HepG2 (cell line): ENCODE measurements around the gene RBM28. TPM values are rescaled to one million over a fixed set of nuclear protein-coding genes. Genes with fewer than 3 reads are reported as not detected.

Source experiments
- ATAC-seq: fragments of 200-7000 bp; cut with Tn5 transposase; 3 replicates; pipeline ENCODE4 v1.9.1; 2020; ENCODE audit warnings: mild to moderate bottlenecking, moderate library complexity
- BruUV-seq: library from RNA; stranded (reverse); fragments of 400-500 nt; replicated peaks from 2 replicates; lab custom pipeline; 2021; lab: Mats Ljungman, UMichigan
- CTCF ChIA-PET: fragments of 300-600 bp; formaldehyde crosslinking; extraction: SDS; loops from one replicate; lab custom pipeline; 2021; ENCODE audit warnings: low total read pairs, inconsistent platforms, low intra/inter-chr PET ratio; lab: Yijun Ruan, JAX
- POLR2A ChIA-PET: fragments of 350-600 bp; sonication (Branson Sonifier 250); formaldehyde crosslinking; loops from one replicate; lab custom pipeline; 2020; ENCODE audit warnings: antibody characterized with exemption, inconsistent platforms; lab: Yijun Ruan, JAX
- DNase-seq: peaks from one replicate; pipeline ENCODE4 v3.0.0-alpha.2; 2015; ENCODE audit warnings: low spot score
- FAIRE-seq: peaks from 3 replicates; lab custom pipeline; 2011; peaks lifted over from hg19 to GRCh38; lab: Jason Lieb, UNC
- H2AFZ ChIP-seq: one replicate; pipeline ENCODE4 v1.6.1; 2011; ENCODE audit warnings: low read length, inconsistent platforms
- H3K27ac ChIP-seq: fragments of 300-600 bp; 3 replicates; pipeline ENCODE4 v1.8.0; 2011; ENCODE audit warnings: mixed run types, mild to moderate bottlenecking, mixed read lengths, low read length, inconsistent platforms; ENCODE audit not compliant: insufficient read depth; ENCODE audit errors: extremely low read length
- H3K27me3 ChIP-seq, 2 experiments: fragments of 200-600 bp in 1 of 2; 2 replicates in 1 of 2; 3 replicates in 1 of 2; pipeline versions ENCODE4 v1.6.0 to v1.8.0; 2011; ENCODE audit warnings: low read length in 2 of 2, mild to moderate bottlenecking in 2 of 2, moderate library complexity in 2 of 2, inconsistent platforms in 1 of 2; ENCODE audit not compliant: insufficient read depth in 2 of 2, control insufficient read depth in 1 of 2
- H3K36me3 ChIP-seq, 2 experiments: fragments of 200-600 bp in 1 of 2; replicated peaks in 1 of 2; 2 replicates in 1 of 2; 3 replicates in 1 of 2; pipeline versions ENCODE4 v1.5.1 to v1.8.0; 2011; ENCODE audit warnings: low read length in 2 of 2, inconsistent platforms in 1 of 2; ENCODE audit not compliant: insufficient read depth in 2 of 2, control insufficient read depth in 1 of 2
- H3K4me1 ChIP-seq: 2 replicates; pipeline ENCODE4 v1.5.1; 2012; ENCODE audit warnings: low read length, inconsistent platforms; ENCODE audit not compliant: insufficient read depth
- H3K4me2 ChIP-seq: 2 replicates; pipeline ENCODE4 v1.6.0; 2011; ENCODE audit warnings: low read depth, low read length, inconsistent platforms
- H3K4me3 ChIP-seq, 3 experiments: fragments of 200-600 bp in 1 of 3; sonication (generic), shearing (Covaris generic) in 1 of 3; replicated peaks in 1 of 3; 2 replicates each; pipeline ENCODE4 v1.5.1; 2011 to 2016; ENCODE audit warnings: low read length in 3 of 3, inconsistent platforms in 2 of 3, low read depth in 2 of 3, mild to moderate bottlenecking in 2 of 3, control low read depth in 1 of 3, mixed read lengths in 1 of 3; ENCODE audit not compliant: insufficient read depth in 1 of 3
- H3K79me2 ChIP-seq: one replicate; pipeline ENCODE4 v1.6.1; 2011; ENCODE audit warnings: low read length, inconsistent platforms; ENCODE audit not compliant: insufficient read depth
- H3K9ac ChIP-seq: 2 replicates; pipeline ENCODE4 v1.6.0; 2011; ENCODE audit warnings: mild to moderate bottlenecking, low read depth, low read length, inconsistent platforms; ENCODE audit not compliant: insufficient read depth
- H3K9me3 ChIP-seq: 2 replicates; pipeline ENCODE4 v1.5.1; 2012; ENCODE audit warnings: mild to moderate bottlenecking, low read length
- H4K20me1 ChIP-seq: 2 replicates; pipeline ENCODE4 v1.6.0; 2011; ENCODE audit warnings: inconsistent platforms, mild to moderate bottlenecking, low read length, moderate library complexity; ENCODE audit not compliant: insufficient read depth
- BRCA1 ChIP-seq: sonication (generic); formaldehyde crosslinking; IDR thresholded peaks from 2 replicates; pipeline ENCODE4 v1.4.0; 2020; ENCODE audit warnings: missing genetic modification reagents
- PCBP1 ChIP-seq: fragments of 200-400 bp; formaldehyde crosslinking; IDR thresholded peaks from 2 replicates; pipeline ENCODE4 v1.6.1; 2017; ENCODE audit warnings: mild to moderate bottlenecking, low read depth, low read length, borderline replicate concordance
- TBX3 ChIP-seq: fragments of 450-650 bp; IDR thresholded peaks from 2 replicates; pipeline ENCODE4 v1.6.1; 2017; ENCODE audit warnings: antibody characterized with exemption, mild to moderate bottlenecking, inconsistent platforms, borderline replicate concordance
- ZNF207 ChIP-seq: fragments of 450-650 bp; IDR thresholded peaks from 2 replicates; pipeline ENCODE4 v1.6.1; 2016; ENCODE audit warnings: antibody characterized with exemption, borderline replicate concordance
- WGBS: methylation state at CpG from one replicate; pipeline ENCODE4 v1.1.6; 2017; ENCODE audit warnings: low lambda C conversion rate; 5-methylcytosine and 5-hydroxymethylcytosine counted together
- in situ Hi-C: cut with HindIII; loops from 2 replicates; pipeline ENCODE4 v1.10.0; 2017; ENCODE audit warnings: low pct_unique_long_range_greater_than_20kb; ENCODE audit not compliant: extremely low pct_ligation_motif_present
- intact Hi-C: fragments of 100-400 bp; cut with micrococcal nuclease; formaldehyde crosslinking; loops from one replicate; pipeline ENCODE4 v1.10.0; 2022; ENCODE audit not compliant: unreplicated experiment
- polyA plus RNA-seq, 8 experiments: library from polyadenylated mRNA; depleted of rRNA in 3 of 8; stranded (reverse) in 7 of 8; unstranded in 1 of 8; fragments of >200 nt; fragmentation: Illumina TruSeq in 4 of 8; extraction: Trizol in 4 of 8; gene quantifications; 2 replicates each; pipeline versions ENCODE4 v1.2.1 to v1.2.3, GENCODE V29; 2011 to 2016; ENCODE audit warnings: low read depth in 4 of 8, missing spikeins in 1 of 8, mixed read lengths in 1 of 8; ENCODE audit not compliant: insufficient read depth in 1 of 8
- total RNA-seq, 5 experiments: library from RNA; depleted of rRNA; stranded (reverse); fragments of >200 nt; fragmentation: Illumina TruSeq; extraction: Trizol; gene quantifications; 2 replicates each; pipeline ENCODE4 v1.2.3, GENCODE V29; 2016; ENCODE audit warnings: low read depth in 1 of 5
- TF ChIP-seq, protein P1 (sequence below): sonication (generic); formaldehyde crosslinking; IDR thresholded peaks from 2 replicates; pipeline ENCODE4 v1.5.0; 2020; ENCODE audit warnings: missing genetic modification reagents
- TF ChIP-seq, protein P2 (sequence below): sonication (generic); formaldehyde crosslinking; IDR thresholded peaks from 2 replicates; pipeline ENCODE4 v1.5.0; 2020; ENCODE audit warnings: mild to moderate bottlenecking, missing genetic modification reagents
- TF ChIP-seq, protein P3 (sequence below): sonication (generic); formaldehyde crosslinking; IDR thresholded peaks from 2 replicates; pipeline ENCODE4 v1.5.0; 2020; ENCODE audit warnings: mild to moderate bottlenecking, missing genetic modification reagents, borderline replicate concordance
- TF ChIP-seq, protein P4 (sequence below): sonication (generic); formaldehyde crosslinking; IDR thresholded peaks from 2 replicates; pipeline ENCODE4 v1.5.0; 2020; ENCODE audit warnings: missing genetic modification reagents

The RBM28 gene
- total and polyA plus RNA-seq, 2 of the 13 experiments (the other 11 are each of a cell fraction or from before 2014, with no cell fraction given) = 20.5 to 49.0 TPM

- TF ChIP-seq, protein P1, sequence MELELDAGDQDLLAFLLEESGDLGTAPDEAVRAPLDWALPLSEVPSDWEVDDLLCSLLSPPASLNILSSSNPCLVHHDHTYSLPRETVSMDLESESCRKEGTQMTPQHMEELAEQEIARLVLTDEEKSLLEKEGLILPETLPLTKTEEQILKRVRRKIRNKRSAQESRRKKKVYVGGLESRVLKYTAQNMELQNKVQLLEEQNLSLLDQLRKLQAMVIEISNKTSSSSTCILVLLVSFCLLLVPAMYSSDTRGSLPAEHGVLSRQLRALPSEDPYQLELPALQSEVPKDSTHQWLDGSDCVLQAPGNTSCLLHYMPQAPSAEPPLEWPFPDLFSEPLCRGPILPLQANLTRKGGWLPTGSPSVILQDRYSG (CRISPR knock-in tag) = no peak
- TF ChIP-seq, protein P2, sequence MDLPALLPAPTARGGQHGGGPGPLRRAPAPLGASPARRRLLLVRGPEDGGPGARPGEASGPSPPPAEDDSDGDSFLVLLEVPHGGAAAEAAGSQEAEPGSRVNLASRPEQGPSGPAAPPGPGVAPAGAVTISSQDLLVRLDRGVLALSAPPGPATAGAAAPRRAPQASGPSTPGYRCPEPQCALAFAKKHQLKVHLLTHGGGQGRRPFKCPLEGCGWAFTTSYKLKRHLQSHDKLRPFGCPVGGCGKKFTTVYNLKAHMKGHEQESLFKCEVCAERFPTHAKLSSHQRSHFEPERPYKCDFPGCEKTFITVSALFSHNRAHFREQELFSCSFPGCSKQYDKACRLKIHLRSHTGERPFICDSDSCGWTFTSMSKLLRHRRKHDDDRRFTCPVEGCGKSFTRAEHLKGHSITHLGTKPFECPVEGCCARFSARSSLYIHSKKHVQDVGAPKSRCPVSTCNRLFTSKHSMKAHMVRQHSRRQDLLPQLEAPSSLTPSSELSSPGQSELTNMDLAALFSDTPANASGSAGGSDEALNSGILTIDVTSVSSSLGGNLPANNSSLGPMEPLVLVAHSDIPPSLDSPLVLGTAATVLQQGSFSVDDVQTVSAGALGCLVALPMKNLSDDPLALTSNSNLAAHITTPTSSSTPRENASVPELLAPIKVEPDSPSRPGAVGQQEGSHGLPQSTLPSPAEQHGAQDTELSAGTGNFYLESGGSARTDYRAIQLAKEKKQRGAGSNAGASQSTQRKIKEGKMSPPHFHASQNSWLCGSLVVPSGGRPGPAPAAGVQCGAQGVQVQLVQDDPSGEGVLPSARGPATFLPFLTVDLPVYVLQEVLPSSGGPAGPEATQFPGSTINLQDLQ (CRISPR knock-in tag) = no peak
- TF ChIP-seq PCBP1 (no peak), TBX3 (no peak)
- TF ChIP-seq, all 625 proteins: peak for 0
These were observed 79.2 kb downstream of the RBM28 start (continued) for GRCh38 chr7:128264477-128264876.

DNA sequence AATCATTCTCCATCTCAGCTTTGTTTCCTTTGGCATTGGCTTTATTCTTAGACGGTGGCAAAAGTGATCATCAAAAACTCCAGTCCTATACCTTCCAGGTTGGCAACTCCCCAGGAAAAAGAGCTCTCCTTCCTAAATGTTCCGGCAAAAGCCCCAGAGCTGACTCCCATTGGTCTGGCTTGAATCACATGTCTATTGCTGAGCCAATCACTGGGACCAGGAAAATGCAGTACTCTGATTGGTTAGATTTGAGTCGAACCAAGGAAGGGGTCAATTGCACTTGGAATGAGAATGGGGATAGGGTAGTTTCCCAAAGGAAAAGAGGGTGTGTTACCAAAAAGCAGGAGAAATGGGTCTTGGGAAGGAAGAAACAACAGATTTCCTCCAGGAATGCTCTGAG lies 80.3 kb downstream of the RBM28 start:
- H2AFZ ChIP-seq = no peak overlapping the region
- in situ Hi-C loops = no loop called here

More for the DNA sequence above, 80.3 kb downstream of the RBM28 start:
- no TSS peak for BruUV-seq
- Histone ChIP-seq H3K4me3 (no peak overlapping the region), H3K27ac (no peak overlapping the region), H3K9ac (no peak overlapping the region), H3K9me3 (no peaks in the 10 kb centered on the region), H3K4me1 (peaks cover 21% of the 10 kb centered on the region), H3K36me3 (no peaks in the 10 kb centered on the region), H3K4me2 (no peak overlapping the region), H3K79me2 (no peaks in the 10 kb centered on the region), H3K27me3 (no peaks in the 10 kb centered on the region; a peak in 1 of 5 replicates), H4K20me1 (no peaks in the 10 kb centered on the region)
- CTCF ChIA-PET = no interaction called here
- DNase-seq (no peak), FAIRE-seq (no peak), ATAC-seq (no peak)
- WGBS = 58% methylated on average over 3 of the region's 3 CpGs
- POLR2A ChIA-PET = no interaction called here
- intact Hi-C loops = no loop called here
- no peak for TF ChIP-seq ZNF207
- TF ChIP-seq BRCA1 (CRISPR knock-in tag) = no peak
- TF ChIP-seq, protein P3, sequence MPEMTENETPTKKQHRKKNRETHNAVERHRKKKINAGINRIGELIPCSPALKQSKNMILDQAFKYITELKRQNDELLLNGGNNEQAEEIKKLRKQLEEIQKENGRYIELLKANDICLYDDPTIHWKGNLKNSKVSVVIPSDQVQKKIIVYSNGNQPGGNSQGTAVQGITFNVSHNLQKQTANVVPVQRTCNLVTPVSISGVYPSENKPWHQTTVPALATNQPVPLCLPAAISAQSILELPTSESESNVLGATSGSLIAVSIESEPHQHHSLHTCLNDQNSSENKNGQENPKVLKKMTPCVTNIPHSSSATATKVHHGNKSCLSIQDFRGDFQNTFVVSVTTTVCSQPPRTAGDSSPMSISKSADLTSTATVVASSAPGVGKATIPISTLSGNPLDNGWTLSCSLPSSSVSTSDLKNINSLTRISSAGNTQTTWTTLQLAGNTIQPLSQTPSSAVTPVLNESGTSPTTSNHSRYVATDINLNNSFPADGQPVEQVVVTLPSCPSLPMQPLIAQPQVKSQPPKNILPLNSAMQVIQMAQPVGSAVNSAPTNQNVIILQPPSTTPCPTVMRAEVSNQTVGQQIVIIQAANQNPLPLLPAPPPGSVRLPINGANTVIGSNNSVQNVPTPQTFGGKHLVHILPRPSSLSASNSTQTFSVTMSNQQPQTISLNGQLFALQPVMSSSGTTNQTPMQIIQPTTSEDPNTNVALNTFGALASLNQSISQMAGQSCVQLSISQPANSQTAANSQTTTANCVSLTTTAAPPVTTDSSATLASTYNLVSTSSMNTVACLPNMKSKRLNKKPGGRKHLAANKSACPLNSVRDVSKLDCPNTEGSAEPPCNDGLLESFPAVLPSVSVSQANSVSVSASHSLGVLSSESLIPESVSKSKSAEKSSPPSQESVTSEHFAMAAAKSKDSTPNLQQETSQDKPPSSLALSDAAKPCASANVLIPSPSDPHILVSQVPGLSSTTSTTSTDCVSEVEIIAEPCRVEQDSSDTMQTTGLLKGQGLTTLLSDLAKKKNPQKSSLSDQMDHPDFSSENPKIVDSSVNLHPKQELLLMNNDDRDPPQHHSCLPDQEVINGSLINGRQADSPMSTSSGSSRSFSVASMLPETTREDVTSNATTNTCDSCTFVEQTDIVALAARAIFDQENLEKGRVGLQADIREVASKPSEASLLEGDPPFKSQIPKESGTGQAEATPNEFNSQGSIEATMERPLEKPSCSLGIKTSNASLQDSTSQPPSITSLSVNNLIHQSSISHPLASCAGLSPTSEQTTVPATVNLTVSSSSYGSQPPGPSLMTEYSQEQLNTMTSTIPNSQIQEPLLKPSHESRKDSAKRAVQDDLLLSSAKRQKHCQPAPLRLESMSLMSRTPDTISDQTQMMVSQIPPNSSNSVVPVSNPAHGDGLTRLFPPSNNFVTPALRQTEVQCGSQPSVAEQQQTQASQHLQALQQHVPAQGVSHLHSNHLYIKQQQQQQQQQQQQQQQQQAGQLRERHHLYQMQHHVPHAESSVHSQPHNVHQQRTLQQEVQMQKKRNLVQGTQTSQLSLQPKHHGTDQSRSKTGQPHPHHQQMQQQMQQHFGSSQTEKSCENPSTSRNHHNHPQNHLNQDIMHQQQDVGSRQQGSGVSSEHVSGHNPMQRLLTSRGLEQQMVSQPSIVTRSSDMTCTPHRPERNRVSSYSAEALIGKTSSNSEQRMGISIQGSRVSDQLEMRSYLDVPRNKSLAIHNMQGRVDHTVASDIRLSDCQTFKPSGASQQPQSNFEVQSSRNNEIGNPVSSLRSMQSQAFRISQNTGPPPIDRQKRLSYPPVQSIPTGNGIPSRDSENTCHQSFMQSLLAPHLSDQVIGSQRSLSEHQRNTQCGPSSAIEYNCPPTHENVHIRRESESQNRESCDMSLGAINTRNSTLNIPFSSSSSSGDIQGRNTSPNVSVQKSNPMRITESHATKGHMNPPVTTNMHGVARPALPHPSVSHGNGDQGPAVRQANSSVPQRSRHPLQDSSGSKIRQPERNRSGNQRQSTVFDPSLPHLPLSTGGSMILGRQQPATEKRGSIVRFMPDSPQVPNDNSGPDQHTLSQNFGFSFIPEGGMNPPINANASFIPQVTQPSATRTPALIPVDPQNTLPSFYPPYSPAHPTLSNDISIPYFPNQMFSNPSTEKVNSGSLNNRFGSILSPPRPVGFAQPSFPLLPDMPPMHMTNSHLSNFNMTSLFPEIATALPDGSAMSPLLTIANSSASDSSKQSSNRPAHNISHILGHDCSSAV (CRISPR knock-in tag) = no peak
- TF ChIP-seq, protein P4, sequence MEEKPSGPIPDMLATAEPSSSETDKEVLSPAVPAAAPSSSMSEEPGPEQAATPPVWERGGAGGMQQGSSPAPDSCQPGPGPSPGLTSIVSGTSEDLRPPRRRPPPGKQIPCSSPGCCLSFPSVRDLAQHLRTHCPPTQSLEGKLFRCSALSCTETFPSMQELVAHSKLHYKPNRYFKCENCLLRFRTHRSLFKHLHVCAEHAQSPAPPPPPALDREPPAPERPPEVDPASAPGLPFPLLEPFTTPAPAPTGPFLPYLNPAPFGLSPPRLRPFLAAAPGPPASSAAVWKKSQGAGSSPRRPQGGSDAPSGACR = no peak
